HG03135 (cell line): ENCODE results near the gene RPRD1B.
"Not testable (repeated sequence)": the region's sequence is repeated elsewhere in the genome, so short reads cannot be mapped to it uniquely, and the experiment has no call there.

Source experiments
- ATAC-seq: cut with Tn5 transposase; IDR thresholded peaks from one replicate; pipeline ENCODE4 v1.9.1; 2021; ENCODE audit warnings: mild to moderate bottlenecking, moderate library complexity; ENCODE audit not compliant: unreplicated experiment

Gene RPRD1B

DNA sequence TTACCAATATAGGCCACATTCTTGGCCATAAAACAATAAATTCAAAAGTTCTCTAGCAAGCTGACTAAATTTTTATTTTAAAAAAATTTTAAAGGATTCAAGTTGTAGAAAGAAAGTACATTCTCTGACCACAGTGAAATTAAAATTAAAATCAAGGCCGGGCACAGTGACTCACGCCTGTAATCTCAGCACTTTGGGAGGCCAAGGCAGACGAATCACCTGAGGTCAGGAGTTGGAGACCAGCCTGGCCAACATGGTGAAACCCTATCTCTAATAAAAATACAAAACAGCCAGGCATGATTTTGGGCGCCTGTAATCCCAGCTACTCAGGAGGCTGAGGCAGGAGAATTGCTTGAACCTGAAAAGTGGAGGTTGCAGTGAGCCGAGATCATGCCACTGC, 68.7 kb downstream of the RPRD1B start:
- not testable (repeated sequence) for ATAC-seq

DNA sequence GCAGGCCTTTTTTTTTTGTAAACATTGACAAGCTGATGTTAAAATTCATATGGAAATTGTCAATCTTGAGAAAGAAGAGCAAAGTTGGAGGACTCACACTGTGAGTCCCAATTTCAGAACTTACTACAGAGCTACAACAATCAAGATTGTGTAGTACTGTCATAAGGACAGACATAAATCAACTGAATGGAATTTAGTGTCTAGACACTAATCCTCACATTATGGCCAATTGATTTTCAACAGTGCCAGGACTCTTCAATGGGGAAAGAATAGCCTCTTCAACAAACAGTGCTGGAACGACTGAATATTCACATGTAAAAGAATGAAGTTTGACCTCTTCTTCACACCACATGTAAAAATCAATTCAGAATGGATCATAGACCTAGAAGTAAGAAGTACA, 70.7 kb downstream of the RPRD1B start:
- ATAC-seq, result no peak

DNA sequence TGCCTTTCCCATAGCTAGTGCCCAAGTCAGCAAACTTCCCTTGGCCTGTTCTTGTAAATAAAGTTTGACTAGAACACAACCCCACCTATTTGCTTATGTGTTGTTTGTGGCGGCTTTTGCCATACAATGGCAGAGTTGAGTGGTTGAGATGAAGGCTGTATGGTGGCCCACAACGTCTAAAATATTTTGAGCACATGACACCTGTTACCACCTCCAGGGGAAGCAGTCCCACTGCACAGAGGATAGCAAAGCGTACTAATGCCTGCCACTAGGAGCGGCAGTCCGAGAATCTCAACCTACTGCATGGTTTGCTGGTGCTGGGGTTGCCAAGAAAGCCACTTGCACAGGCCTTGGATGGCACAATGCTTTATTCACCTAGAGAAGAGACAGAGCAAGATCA, 72.9 kb downstream of the RPRD1B start:
- ATAC-seq, result no peak

- not testable (repeated sequence) for ATAC-seq
Observed at GRCh38 chr20:38107386-38107785, 73.8 kb downstream of the RPRD1B start.

DNA sequence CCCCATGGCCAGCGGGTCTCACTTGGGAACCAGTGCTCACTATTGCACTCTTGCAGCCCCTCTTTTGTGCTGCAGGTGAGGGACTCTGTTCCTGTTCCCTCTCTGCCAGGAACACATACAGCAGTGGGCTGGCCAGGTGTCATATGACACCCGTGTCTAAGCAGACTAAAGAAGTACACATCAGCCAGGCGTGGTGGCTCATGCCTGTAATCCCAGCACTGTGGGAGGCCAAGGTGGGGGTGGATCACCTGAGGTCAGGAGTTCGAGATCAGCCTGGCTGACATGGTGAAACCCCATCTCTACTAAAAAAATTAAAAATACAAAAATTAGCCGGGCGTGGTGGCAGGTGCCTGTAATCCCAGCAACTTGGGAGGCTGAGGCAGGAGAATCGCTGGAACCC, 74.4 kb downstream of the RPRD1B start:
- not testable (repeated sequence) for ATAC-seq

DNA sequence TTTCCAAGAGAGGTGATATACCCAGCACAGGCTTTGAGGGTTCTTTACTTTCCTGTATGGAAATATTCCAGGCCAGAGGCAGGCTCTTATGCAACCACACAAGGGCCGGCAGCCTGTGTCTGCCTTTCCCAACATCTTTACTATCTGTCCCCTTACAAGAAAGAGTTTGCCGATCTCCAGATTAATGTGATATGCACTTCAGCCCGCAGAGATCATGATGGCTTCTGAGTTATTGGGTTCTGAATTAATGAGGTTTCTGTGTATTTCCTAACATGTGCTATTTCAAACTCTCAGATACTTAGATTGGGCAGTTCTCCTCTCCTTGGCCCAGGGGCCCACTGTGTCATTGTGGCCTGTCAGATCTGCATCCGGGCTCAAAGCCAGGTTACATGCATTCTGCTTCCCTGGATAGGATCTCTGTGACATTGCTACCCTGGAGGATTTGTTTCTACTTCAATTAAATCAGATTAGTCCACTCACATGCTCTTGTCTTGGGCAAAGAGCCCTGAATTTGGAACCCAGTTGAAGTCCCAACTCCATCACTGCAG, 75.0 kb downstream of the RPRD1B start:
- no peak for ATAC-seq

GRCh38 chr20:38108986-38109541, 75.5 kb downstream of the RPRD1B start:
- no peak for ATAC-seq

GRCh38 chr20:38109591-38110524, 76.3 kb downstream of the RPRD1B start:
- no peak for ATAC-seq

DNA sequence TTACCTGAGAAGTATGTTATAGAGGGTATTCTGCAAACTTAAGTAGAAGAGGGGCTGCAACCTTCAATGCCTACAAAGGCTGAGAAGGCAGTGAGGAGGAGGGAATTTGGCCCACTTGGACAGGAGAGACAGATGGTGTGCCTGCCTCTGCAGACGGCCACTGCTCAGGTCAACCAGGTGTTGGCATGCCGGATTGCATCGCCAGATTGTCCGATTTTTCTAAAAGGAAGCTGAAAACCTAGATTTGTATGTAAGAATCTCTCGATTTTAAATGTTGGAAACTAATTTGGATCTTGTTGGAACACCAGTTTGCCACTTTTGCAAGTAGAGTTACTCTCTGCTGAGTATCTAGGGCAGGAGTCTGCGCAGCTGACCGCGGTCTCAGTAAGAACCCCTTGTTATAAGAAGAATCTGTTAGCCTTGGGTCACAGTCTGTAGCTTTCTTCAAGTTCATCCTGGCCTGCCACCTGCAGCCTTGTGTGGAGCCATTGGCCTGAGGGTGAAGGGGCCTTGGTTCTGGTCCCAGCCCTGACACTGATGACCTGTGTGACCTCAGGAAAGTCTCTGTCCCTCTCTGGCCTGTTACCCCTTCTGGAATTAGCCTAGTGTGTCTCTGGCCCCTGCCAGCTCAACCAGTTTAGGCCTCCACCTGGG, 77.1 kb downstream of the RPRD1B start:
- ATAC-seq, result no peak

GRCh38 chr20:38111366-38112232, 78.1 kb downstream of the RPRD1B start:
- no peak for ATAC-seq

DNA sequence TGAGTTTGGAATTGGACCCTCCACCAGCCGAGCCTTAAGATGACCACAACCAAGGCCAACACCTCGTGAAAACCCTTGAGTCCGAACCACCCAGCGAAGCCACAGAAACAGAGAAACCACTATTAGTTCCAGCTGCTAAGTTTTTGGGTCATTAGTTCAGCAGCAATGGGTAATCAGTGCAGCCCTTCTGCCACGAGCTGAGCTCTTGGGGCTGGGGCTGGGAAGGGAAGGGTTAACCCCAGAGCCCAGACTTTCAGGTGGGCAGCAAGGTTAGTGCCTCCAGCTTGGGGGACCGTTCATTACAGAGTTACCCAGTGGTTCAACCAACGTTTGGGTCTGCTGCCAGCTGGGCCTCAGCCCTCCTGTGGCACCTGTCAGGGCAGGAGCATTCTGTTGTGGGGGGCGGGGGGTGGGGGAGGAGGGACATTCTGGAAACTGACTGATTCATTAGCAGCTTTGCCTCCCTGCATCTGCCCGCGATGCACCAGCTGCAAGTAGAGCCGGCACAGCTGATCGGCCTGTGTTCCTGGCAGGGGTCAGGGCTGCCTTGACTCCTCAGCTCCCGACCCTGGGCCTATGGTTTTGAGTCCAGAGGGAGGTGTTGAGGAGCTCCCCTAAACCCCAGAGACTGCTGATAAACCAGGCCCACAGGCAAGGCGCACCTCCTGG, 78.8 kb downstream of the RPRD1B start:
- no peak for ATAC-seq

DNA sequence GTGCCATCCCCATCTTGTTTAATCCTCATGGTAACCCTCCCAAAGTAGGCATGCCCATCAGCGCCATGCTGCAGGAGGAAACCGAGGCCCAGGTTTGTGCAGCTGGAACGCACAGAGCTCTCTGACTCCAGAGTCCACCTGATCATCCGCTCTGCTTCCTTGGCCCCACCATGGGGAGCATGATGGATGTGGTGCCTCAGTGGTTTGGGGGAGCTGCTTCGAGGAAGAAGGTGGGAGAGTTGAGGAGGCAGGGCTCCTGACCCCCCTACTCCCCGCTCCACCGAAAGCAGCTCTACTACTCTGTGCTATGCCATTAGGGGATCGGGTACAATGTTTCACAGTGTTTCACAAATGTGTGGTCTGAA, 79.4 kb downstream of the RPRD1B start:
- no peak for ATAC-seq

DNA sequence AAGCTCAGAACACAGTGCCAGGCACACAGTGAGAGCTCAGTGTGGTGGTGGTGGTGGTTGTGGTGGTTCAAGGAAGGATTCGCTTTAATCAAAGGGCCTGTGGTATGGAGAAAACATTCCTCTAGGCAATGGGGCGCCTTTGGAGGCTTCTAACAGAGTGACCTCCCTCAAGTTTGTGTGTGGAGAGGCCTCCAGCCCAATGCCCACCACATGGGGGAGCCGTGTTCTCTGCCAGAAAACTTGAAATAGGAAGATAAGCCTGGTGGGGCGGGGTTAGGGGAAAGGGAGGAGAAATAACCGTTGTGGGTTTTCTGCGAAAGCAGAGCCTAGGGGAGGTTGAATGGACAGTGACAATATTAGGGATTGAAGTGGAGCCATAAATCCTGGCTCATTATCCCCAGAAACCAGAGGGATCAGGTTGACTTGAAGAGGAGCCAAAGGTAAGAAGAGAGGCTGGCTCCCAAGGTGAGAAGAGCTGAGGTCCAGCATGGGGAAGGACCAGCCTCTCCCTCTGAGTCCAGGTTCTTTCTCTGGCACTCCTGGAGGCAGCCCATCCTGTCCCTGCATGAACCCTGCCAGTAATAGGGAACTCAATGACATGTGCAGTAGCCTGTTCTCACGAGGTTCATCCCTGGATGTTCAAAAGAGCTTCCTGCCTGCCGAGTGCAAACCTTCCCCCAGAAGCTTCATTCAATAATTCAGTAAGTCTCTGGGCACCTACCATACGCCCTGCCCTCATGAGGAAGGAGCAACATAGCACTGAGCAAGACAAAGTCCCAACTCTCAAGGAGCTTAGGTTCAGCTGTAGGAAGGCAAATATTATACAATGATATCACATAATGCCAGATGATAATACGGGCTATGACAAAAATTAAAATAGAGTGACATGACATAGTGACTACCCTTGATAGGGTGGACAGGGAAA, 80.1 kb downstream of the RPRD1B start:
- ATAC-seq, result no peak

GRCh38 chr20:38114353-38114791, 80.8 kb downstream of the RPRD1B start:
- no peak for ATAC-seq

- ATAC-seq, result no peak
Observed at GRCh38 chr20:38115205-38115604, 81.7 kb downstream of the RPRD1B start.

DNA sequence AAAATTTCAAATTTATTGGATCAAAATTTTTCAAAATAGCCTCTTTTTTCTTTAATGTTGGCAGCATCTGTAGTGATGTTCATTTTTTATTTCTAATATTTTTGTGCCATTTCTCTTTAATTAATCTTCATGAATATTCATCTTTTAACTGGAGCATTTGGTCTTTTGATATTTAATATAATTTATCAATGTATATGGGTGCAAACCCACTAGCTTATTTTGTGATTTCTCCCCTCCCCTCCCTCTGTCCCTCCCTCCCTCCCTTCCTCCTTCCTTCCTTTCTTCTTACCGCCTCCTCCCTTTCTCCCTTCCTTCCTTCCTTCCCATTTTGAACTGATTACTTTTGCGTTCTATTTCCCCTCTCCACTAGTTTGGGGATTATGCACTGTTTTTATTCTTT, 82.3 kb downstream of the RPRD1B start:
- no peak for ATAC-seq

GRCh38 chr20:38116409-38117165, 83.0 kb downstream of the RPRD1B start:
- ATAC-seq, result no peak

GRCh38 chr20:38117205-38117604, 83.7 kb downstream of the RPRD1B start:
- no peak for ATAC-seq
